HUDEP-2 (cell line): ENCODE results near the gene TMPRSS5.
A peak's percentile ranks its signal among the peaks of the same experiment; 100 is the strongest.
"Not testable (repeated sequence)": the region's sequence is repeated elsewhere in the genome, so short reads cannot be mapped to it uniquely, and the experiment has no call there.

ENCODE experiments used
- DNase-seq, 76 experiments: peaks; one replicate each; lab custom pipeline; 2025; ENCODE audit not compliant: unreplicated experiment in 76 of 76; lab: John Stamatoyannopoulos, UW

The TMPRSS5 gene

DNA sequence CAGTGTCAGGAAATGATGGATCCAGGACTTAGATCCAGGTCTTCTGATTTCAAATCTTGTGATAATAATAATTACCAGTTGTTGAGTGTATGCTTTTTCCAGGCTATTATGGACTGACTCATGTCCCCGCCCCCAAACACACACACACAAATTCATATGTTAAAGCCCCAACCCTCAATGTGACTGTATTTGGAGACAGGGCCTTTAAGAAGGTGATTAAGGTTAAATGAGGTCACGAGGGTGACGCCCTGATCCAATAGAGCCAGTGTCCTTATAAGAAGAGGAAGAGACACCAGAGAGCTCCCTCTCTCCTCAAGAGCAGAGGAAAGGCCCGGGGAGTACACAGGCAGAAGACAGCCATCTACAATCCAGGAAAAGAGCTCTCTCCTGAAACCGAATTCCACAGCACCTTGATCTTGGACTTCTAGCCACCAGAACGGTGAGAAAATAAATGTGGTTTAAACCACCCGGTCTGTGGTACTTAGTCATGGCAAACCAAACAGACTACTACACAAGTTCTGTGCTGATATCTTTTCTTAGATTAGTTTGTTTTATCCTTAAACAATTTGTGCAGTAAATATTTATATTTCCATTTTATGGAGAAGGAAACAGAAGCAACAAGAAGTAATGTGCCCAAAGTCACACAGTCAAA, 8.2 kb downstream of the TMPRSS5 start:
- no peak for DNase-seq

DNA sequence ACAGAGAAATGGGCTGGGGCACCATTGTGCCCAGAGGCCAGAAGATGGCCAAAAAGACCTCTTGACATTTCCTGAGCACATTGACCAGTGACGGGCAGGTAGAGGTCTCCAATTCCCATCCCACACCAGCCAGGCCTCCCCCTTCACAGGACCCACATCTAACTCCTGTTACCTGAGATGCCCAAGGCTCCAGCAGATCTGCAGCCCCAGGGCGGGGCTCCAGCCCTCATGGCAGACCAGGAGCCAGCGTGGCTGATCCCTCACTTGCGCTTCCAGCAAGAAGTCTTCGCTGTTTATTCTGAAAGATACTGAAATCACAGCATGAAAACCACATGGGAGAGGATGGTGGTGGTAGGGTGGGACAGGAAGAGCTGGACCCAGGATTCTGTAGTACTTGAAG, 9.0 kb downstream of the TMPRSS5 start:
- no peak for DNase-seq

- DNase-seq, result no peak
Measured at GRCh38 chr11:113695207-113695606, 10.9 kb downstream of the TMPRSS5 start.

DNA sequence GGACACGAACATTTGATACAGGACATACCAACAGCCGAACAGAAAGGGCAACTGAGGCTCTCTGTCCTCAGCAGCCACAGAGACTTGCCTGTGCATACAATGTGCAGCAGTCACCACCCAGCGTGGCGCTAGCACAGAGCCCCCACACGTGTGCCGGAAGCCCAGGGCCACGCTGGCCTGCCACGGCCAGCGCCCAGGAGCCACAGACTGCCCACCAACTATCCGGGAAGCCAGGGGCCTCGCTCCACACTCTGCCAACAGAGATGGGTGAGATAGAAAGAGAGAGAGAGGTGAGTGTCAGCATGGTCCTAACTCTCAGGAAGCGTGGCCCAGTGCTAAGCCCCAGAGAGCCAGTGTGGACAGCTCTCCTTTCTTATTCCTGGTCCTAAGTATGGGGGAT, 11.7 kb downstream of the TMPRSS5 start:
- no peak for DNase-seq

DNA sequence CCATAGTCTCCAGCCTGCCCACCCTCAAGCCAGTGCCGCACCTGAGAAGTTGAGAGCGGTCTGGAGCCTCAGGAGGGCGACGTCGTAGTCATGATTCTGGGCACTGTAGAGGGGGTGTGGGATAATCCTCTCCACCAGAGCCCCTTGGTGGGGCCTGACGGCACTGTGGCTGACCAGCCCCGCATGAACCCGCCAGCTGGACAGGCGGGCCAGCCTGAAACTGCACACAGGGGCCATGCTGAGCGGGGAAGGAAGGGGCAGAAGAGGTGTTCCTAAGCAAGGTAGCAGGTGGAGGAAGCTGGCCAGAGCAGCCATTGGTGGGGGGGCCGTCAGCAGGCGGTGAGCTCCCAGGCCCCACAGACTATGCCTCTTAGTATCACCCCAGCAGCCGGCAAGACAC, 13.1 kb downstream of the TMPRSS5 start:
- no peak for DNase-seq

GRCh38 chr11:113690619-113691569, 15.2 kb downstream of the TMPRSS5 start:
- DNase-seq, result peak in 75 of 76 experiments; percentile 6 to 95 (median 86)

DNA sequence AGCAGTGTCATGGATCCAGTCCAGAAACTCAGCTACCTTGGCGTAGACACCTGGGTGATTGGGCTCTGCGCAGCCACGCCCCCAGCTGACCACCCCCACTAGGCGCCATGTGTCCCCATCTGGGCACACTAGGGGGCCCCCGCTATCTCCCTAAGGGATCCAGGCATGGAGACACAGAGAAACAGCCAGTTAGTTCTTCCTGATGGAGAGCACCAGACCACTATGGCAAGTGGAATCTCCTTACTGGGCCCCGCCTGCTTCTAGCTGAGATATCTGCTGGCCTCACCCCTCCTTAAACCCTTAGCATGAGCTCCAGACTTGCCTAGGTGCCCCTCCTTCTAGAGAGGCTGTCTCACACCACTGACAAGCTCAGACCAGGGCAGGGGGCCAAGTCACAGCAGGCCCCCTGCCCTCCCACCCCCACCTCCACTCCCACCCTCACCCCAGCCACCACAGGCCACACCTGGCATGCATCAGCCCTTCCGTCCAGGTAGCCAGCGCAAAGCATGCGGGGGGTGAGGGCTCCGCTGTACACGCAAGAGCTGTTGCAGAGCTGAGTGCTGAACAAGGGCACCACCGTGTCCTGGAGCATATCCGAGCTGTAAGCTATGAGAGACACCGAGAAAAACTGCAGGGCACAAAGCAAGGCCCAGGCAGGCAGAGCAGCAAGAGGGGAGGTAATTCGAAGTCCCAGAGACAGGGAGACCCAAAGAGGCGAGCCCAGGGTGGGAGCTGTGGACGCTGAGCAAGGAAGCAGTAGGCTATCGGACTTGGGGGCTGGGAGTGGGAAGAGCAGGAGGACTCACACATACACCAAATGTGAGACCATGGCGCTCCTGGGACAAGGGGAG, 16.1 kb downstream of the TMPRSS5 start:
- DNase-seq, result peak in 53 of 76 experiments; percentile 3 to 62 (median 27)

DNA sequence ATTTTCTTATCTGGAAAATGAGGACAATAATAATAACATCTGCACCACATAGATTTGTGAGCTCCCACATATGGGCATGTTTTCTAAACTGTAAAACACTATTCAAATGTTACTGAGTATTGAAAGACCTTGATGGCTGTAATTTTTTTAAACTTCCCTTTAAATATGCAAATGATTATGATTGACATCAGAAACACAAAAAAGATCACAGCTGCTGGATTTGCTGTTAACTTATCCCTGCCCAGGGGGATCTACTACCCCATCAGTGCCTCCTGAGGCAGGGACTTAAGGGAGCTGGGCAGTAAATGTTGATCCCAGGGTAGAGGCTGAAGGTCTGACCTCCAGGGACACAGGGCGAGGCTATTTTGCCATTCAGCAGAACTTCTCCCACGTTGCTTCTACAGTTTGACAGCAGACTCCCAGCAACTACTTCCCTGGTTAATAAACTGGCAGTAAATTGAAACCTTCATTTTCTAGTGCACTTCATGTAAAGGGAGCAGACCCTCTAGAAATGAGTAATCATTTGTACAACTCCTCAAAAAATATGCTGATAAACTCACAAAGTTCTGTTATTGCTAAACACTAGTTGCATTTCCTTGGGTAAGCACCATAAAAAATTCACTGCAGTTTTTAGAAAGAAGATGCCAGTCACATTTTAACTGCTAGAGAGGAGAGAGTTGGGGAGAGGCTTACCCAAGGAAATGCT, 20.3 kb downstream of the TMPRSS5 start:
- DNase-seq, result no peak

DNA sequence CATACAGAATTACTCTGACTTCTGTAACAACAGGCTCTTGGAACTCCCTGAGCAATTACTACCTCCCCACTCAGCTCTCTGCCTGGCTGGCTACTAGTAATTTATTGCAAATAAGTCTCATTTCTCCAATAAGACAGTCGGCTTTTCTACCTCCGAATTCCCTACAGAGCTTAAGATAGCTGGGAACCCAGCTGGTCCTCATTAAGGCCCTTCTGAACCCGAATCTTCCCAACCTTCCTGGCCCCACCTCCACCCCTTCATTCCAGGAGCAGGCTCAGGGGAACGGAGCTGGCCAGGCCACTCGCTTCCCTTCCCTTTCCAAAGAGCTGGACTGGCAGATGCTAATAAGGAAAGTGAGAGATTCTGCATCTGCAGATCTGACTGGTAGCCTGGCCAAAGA, 21.6 kb downstream of the TMPRSS5 start:
- no peak for DNase-seq

- no peak for DNase-seq
Measured at GRCh38 chr11:113683481-113684046, 22.5 kb downstream of the TMPRSS5 start.

DNA sequence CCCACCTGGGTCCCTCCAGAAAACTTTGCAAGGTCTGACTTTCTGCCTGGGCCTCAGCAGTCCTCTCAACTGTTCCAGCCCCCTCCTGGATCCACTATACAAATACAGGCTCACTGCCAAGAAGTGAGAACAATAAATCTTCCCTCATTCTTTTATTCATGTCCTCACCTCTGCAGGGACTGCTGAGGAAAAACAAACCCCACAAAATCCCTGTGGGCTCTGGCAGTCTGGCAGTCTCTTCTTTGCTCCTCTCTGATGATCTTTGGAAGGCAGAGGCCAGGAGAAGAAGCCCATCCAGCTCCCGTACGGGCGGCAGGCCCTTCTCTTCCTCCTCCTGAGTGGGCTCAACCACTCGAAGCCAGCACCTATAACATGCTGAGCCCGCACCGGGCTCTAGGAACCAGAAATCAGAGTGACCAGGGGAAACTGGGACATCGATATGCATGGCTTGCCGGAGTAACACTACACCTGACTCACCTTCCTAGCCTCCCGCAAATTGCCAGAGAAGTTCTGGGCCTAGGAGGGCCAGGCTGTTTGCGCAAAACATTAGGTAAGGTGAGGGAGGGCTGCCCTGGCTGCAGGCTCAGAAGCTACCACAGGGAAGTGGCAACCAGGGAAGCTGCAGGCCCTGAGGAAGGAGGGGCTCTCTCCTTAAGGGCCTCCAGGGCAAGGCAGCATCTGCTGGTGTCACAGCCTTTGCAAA, 24.2 kb downstream of the TMPRSS5 start:
- DNase-seq, result no peak

DNA sequence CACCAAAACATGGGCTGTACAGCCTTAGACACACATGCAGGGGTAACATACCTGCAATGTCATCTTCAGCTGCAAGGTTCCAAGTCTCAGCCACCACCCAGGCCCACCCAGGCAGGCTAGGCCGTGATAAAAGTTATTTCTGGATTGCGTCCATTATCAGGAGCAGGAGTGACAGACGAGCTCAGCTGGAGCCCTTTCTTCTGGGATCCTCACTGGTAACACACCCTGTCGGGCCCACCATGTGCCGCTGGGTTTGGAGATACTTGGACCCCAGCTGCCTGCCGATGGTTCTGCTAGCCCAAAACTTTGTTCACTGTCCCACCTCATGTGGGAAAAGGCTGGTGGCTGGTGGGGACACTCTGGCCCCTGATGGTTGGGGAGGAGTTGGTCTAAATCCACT, 24.8 kb downstream of the TMPRSS5 start:
- DNase-seq, result peak in 46 of 76 experiments; percentile 6 to 76 (median 28)

GRCh38 chr11:113677685-113678084, 28.4 kb downstream of the TMPRSS5 start:
- DNase-seq, result no peak

GRCh38 chr11:113675565-113675964, 30.5 kb downstream of the TMPRSS5 start:
- no peak for DNase-seq

DNA sequence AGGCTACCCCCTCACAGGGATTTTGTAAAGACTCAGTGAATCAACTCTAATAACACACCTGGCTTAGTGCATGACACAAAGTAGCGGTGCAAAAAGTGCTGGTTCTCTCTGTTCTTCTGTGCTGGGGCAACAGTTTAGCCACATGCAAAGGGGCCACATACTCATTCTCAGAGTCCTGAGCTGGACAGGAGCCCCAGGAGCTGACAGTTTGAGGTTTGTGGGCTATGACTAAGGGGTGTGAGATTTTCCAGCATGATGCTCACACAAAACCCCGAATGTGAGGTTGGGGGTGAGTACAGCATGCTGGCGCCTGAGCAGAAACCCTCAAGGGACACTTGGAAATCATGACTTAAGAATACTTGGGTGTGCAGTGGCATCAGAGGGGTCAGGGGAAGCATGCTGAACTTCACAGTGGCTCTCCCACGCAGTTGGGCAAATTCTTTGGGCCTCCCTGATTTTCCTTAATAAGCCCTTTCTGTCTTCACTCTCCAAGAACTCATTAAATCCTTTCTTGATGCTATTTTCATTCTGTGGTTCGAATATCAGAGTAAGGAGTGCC, 31.0 kb downstream of the TMPRSS5 start:
- peak in 1 of 76 experiments; percentile 17 for DNase-seq

GRCh38 chr11:113674397-113674685, 31.8 kb downstream of the TMPRSS5 start:
- DNase-seq, result no peak

- DNase-seq, result no peak
Measured at GRCh38 chr11:113673550-113674396, 32.3 kb downstream of the TMPRSS5 start.

- DNase-seq, result not testable (repeated sequence)
Measured at GRCh38 chr11:113671914-113672313, 34.2 kb downstream of the TMPRSS5 start.
